SJCRH30 (cell line): ENCODE measurements around the gene DGKG. TPM values are rescaled to one million over a fixed set of nuclear protein-coding genes. Genes with fewer than 3 reads are reported as not detected.
A peak's percentile ranks its signal among the peaks of the same experiment; 100 is the strongest.

Source experiments
- DNase-seq, 2 experiments: peaks; one replicate each; pipeline ENCODE4 v3.0.0-alpha.2; 2015 to 2020
- H3K27ac ChIP-seq: fragments of 250-450 bp; sonication (Bioruptor Pico); 2 replicates; pipeline ENCODE4 v1.5.1; 2020; ENCODE audit warnings: mild to moderate bottlenecking, moderate library complexity
- H3K27me3 ChIP-seq: fragments of 250-450 bp; sonication (Bioruptor Pico); 2 replicates; pipeline ENCODE4 v1.5.1; 2020; ENCODE audit warnings: mild to moderate bottlenecking, moderate library complexity
- H3K36me3 ChIP-seq: fragments of 250-450 bp; sonication (Bioruptor Pico); 2 replicates; pipeline ENCODE4 v1.5.1; 2020; ENCODE audit warnings: mild to moderate bottlenecking, moderate library complexity
- H3K4me1 ChIP-seq: fragments of 250-450 bp; sonication (Bioruptor Pico); 2 replicates; pipeline ENCODE4 v1.5.1; 2020; ENCODE audit warnings: mild to moderate bottlenecking, moderate library complexity
- H3K4me3 ChIP-seq: fragments of 250-450 bp; sonication (Bioruptor Pico); 2 replicates; pipeline ENCODE4 v1.5.1; 2020; ENCODE audit warnings: mild to moderate bottlenecking, moderate library complexity
- H3K9me3 ChIP-seq: fragments of 250-450 bp; sonication (Bioruptor Pico); replicated peaks from 2 replicates; pipeline ENCODE4 v1.5.1; 2020; ENCODE audit warnings: mild to moderate bottlenecking, moderate library complexity
- total RNA-seq: library from RNA; depleted of rRNA; stranded (reverse); fragments of >200 nt; shearing (Covaris generic); gene quantifications from 2 replicates; pipeline ENCODE4 v1.2.3, GENCODE V29; 2014

Gene DGKG
- total RNA-seq, 1 experiment from 2014 or later, result 0.08 TPM

- Histone ChIP-seq H3K4me3 (no peak overlapping the region), H3K27ac (no peak overlapping the region), H3K27me3 (no peaks in the 10 kb centered on the region), H3K4me1 (no peaks in the 10 kb centered on the region; the same call in 1 of the 2 replicates), H3K9me3 (no peaks in the 10 kb centered on the region), H3K36me3 (no peaks in the 10 kb centered on the region)
- no peak for DNase-seq
Observed at GRCh38 chr3:186236357-186237020, 125.5 kb downstream of the DGKG start.

- Histone ChIP-seq H3K36me3 (no peaks in the 10 kb centered on the region), H3K4me1 (no peaks in the 10 kb centered on the region; the same call in 1 of the 2 replicates)
Observed at GRCh38 chr3:186235554-186235953, 126.5 kb downstream of the DGKG start.

GRCh38 chr3:186234152-186234551 is 127.9 kb downstream of the DGKG start:
- H3K36me3 ChIP-seq, result no peaks in the 10 kb centered on the region
- H3K4me3 ChIP-seq, result no peak overlapping the region
- no peaks in the 10 kb centered on the region for H3K27me3 ChIP-seq
- no peaks in the 10 kb centered on the region for H3K9me3 ChIP-seq
- H3K4me1 ChIP-seq, result no peaks in the 10 kb centered on the region; the same call in 1 of the 2 replicates
- no peak for DNase-seq
- no peak overlapping the region for H3K27ac ChIP-seq

More at GRCh38 chr3:186235554-186235953, 126.5 kb downstream of the DGKG start:
- no peak for DNase-seq
- no peak overlapping the region for H3K27ac ChIP-seq
- H3K4me3 ChIP-seq, result no peak overlapping the region
- H3K27me3 ChIP-seq, result no peaks in the 10 kb centered on the region
- H3K9me3 ChIP-seq, result no peaks in the 10 kb centered on the region

DNA sequence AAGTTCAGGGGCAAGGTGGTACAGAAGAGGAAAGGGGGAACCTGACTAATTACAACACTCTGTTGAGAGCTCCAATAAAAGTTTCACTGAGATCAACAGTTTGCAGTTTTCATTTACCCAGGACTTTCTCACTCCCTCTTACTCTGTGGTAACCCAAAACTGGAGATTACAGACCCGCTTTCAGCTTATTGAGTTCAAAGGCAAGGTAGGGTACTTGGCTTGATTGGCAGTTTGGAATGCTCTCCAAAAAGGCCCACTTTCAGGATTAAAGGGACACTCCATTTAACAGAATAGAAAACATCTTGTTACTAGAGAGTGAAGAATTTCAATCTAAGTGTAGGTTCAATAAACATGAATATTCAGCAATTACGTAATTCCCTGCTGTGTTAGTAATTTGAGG is 135.6 kb downstream of the DGKG start:
- H3K4me3 ChIP-seq, result no peak overlapping the region
- H3K9me3 ChIP-seq, result no peaks in the 10 kb centered on the region
- no peaks in the 10 kb centered on the region for H3K27me3 ChIP-seq
- no peaks in the 10 kb centered on the region for H3K36me3 ChIP-seq
- H3K4me1 ChIP-seq, result peaks cover 8% of the 10 kb centered on the region
- DNase-seq, result no peak
- no peak overlapping the region for H3K27ac ChIP-seq

GRCh38 chr3:186225603-186226002 is 136.4 kb downstream of the DGKG start:
- H3K4me3 ChIP-seq, result no peak overlapping the region
- no peak overlapping the region for H3K27ac ChIP-seq
- H3K27me3 ChIP-seq, result no peaks in the 10 kb centered on the region
- peaks cover 17% of the 10 kb centered on the region for H3K4me1 ChIP-seq
- no peaks in the 10 kb centered on the region for H3K9me3 ChIP-seq
- no peaks in the 10 kb centered on the region for H3K36me3 ChIP-seq
- no peak for DNase-seq

GRCh38 chr3:186224041-186224610 is 137.9 kb downstream of the DGKG start:
- Histone ChIP-seq H3K36me3 (no peaks in the 10 kb centered on the region), H3K4me1 (peaks cover 32% of the 10 kb centered on the region), H3K27ac (no peak overlapping the region), H3K27me3 (no peaks in the 10 kb centered on the region), H3K9me3 (no peaks in the 10 kb centered on the region), H3K4me3 (no peak overlapping the region)
- no peak for DNase-seq

- H3K4me3 ChIP-seq, result no peak overlapping the region
- H3K4me1 ChIP-seq, result peaks cover 38% of the 10 kb centered on the region
- H3K27me3 ChIP-seq, result no peaks in the 10 kb centered on the region
- H3K36me3 ChIP-seq, result no peaks in the 10 kb centered on the region
- no peak overlapping the region for H3K27ac ChIP-seq
- H3K9me3 ChIP-seq, result no peaks in the 10 kb centered on the region
- DNase-seq, result no peak
Observed at GRCh38 chr3:186223476-186223875, 138.6 kb downstream of the DGKG start.

GRCh38 chr3:186221760-186222378 is 140.2 kb downstream of the DGKG start:
- peak overlapping the region; percentile 46 for H3K27ac ChIP-seq
- H3K4me1 ChIP-seq, result peaks cover 53% of the 10 kb centered on the region
- no peaks in the 10 kb centered on the region for H3K9me3 ChIP-seq
- no peaks in the 10 kb centered on the region for H3K27me3 ChIP-seq
- H3K4me3 ChIP-seq, result no peak overlapping the region
- no peaks in the 10 kb centered on the region for H3K36me3 ChIP-seq
- peak; percentile 43 to 75 for DNase-seq

DNA sequence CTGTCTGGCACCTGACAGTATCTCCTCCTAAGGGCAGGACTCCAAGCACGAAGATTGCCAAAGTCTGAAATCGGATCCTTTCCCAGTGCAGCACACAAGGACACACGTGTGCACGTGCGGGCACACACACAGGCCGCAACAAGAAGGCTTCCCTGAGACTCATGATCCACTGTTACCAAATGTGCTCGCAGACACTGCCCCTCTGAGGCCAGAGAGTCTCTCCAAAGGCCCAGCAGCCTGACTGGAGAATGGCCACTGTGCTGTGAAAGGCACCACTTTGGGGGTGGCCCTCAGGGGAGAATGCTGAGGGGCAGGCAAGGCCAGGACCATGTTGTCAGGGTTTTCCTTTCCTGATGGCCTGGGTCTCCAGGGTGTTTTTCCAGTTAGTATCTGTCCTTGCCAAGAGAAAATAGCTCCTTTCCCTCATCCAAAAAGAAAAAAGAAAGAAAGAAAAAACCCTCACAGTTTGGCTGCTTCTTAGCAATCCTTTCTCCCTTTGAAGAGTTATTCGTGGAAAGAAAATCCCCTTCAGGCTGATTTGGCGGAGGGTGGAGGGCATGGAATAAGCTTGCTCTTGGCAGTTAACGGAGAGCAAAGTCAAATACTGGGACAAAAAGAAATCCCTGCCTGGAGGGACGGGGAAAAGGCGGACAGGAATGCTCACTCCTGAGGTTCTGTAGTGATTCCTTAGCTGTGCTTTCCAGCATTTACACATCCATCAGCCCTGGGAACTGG is 141.0 kb downstream of the DGKG start:
- H3K36me3 ChIP-seq, result no peaks in the 10 kb centered on the region
- DNase-seq, result peak in 1 of 2 experiments; percentile 29
- H3K4me1 ChIP-seq, result peaks cover 57% of the 10 kb centered on the region
- H3K4me3 ChIP-seq, result no peak overlapping the region
- H3K27ac ChIP-seq, result peak overlapping the region; percentile 46
- H3K9me3 ChIP-seq, result no peaks in the 10 kb centered on the region
- no peaks in the 10 kb centered on the region for H3K27me3 ChIP-seq

DNA sequence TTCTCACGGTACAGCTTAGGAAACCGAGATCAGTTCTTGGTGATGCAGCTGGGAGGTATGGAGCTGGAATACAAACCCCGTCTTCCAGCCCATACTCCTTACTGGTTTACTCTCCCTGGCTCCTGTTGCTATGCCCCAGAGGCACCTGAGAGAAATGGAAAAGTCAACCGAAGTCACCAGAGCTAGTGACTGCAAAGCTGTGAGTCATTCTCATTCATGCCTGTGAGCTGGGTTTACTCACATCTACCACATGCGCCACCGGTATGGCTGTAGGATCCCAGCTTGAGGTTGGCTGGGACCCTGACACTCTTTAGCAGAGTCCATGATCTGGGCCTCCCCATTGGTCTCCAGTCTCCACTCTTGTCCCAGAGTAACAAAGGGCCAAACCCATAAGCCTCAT is 141.7 kb downstream of the DGKG start:
- Histone ChIP-seq H3K27ac (no peak overlapping the region), H3K27me3 (no peaks in the 10 kb centered on the region), H3K36me3 (no peaks in the 10 kb centered on the region), H3K9me3 (no peaks in the 10 kb centered on the region), H3K4me1 (peaks cover 57% of the 10 kb centered on the region), H3K4me3 (no peak overlapping the region)
- DNase-seq, result no peak

GRCh38 chr3:186219211-186219638 is 142.8 kb downstream of the DGKG start:
- H3K27ac ChIP-seq, result peak overlapping the region; percentile 57
- H3K36me3 ChIP-seq, result no peaks in the 10 kb centered on the region
- no peaks in the 10 kb centered on the region for H3K9me3 ChIP-seq
- DNase-seq, result peak; percentile 85 to 93
- H3K4me1 ChIP-seq, result peaks cover 57% of the 10 kb centered on the region
- H3K27me3 ChIP-seq, result no peaks in the 10 kb centered on the region
- H3K4me3 ChIP-seq, result 0 out of 2 replicates have a peak overlapping the region, but pooled peaks have one; percentile 3

GRCh38 chr3:186218421-186218820 is 143.6 kb downstream of the DGKG start:
- Histone ChIP-seq H3K27ac (no peak overlapping the region), H3K9me3 (no peaks in the 10 kb centered on the region), H3K36me3 (no peaks in the 10 kb centered on the region), H3K27me3 (no peaks in the 10 kb centered on the region), H3K4me1 (peaks cover 59% of the 10 kb centered on the region), H3K4me3 (no peak overlapping the region)
- DNase-seq, result no peak

DNA sequence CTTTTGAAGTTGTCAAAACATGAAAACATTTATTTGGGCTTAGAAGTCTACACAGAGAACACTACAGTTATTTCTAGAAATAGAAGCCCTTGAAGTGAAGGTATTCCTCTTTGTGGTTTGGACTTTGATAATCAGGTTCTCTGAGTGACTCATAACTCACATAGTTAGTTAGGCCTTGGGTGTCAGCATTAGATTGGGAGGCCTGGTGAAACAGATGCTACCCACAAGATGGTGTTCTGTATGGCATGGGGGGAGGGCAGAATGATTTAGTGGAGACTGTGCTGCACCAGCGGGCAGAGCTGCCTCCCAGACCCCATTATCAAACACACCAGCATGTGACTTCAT is 144.2 kb downstream of the DGKG start:
- H3K27ac ChIP-seq, result no peak overlapping the region
- peak; percentile 17 to 43 for DNase-seq
- H3K36me3 ChIP-seq, result no peaks in the 10 kb centered on the region
- no peak overlapping the region for H3K4me3 ChIP-seq
- no peaks in the 10 kb centered on the region for H3K27me3 ChIP-seq
- H3K9me3 ChIP-seq, result no peaks in the 10 kb centered on the region
- H3K4me1 ChIP-seq, result peaks cover 59% of the 10 kb centered on the region

- H3K4me1 ChIP-seq, result peaks cover 58% of the 10 kb centered on the region
- H3K9me3 ChIP-seq, result no peaks in the 10 kb centered on the region
- no peak overlapping the region for H3K4me3 ChIP-seq
- DNase-seq, result peak in 1 of 2 experiments; percentile 61
- H3K27me3 ChIP-seq, result no peaks in the 10 kb centered on the region
- H3K36me3 ChIP-seq, result no peaks in the 10 kb centered on the region
- H3K27ac ChIP-seq, result no peak overlapping the region
Observed at GRCh38 chr3:186216900-186217819, 144.9 kb downstream of the DGKG start.
